NOMO-1 (cell line): Measurements from ENCODE around the gene PABPN1L.
"Not testable (repeated sequence)": the region's sequence is repeated elsewhere in the genome, so short reads cannot be mapped to it uniquely, and the experiment has no call there.

Experiments
- DNase-seq, 2 experiments: peaks; one replicate each; lab custom pipeline; 2025; ENCODE audit not compliant: unreplicated experiment in 2 of 2; lab: John Stamatoyannopoulos, UW

PABPN1L gene

GRCh38 chr16:88901718-88902337 is 35.4 kb upstream of the PABPN1L start:
- DNase-seq, result no peak

DNA sequence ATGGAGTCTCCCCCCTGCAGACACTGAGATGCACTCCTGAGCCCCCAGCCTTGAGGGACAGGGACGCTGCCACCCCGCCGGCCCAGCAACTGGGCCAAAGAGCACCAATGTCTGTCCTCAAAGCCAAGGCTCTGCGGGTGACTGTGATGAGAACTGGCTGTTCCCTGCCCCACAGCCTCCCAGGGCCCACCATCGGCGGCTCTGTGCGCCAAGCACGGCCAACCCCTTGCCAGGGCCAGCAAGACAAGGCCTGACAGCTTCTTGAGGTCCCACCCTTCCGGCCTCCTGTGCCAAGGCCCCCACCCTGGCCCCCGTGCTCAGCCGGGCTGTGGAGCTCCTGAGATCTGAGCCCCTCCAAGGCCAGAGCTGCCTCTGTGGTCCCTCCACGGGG is 34.2 kb upstream of the PABPN1L start:
- DNase-seq, result no peak

DNA sequence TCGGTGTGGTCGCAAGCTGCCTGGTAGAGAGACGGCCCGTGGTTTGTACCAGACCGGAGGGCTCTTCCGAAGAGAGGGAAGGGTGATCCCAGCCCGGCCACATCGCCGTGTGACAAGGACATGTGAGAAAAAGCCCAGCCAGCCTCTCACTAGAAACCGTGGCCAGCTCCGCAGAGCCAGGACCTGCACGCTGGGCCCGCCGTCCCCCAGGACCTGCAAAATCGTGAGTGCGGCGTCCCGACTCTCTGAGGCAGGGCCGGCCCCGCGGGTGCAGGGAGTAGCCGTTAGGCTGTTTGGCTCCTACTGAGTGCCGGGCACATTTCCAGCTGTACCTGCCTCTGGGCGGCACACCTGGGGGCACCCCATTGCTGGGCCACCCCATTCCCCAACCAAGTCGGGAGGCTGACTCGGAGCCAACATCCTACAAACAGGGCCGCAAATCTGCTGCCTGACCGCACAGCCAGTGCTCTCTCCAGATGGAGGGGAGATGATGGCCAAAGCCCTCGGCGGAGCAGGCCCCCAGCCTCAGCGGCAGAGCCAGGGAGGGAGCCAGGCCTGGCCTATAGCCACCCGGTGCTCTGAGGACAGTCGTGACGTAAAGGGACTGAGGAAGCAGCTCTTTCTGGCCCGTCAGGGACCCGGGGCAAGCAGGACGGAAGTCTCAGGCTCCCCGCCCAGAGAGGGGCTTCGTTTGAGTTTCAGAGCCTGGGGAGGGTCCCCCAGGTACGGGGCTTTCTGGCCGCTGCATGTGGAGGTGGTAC is 33.6 kb upstream of the PABPN1L start:
- DNase-seq, result no peak

DNA sequence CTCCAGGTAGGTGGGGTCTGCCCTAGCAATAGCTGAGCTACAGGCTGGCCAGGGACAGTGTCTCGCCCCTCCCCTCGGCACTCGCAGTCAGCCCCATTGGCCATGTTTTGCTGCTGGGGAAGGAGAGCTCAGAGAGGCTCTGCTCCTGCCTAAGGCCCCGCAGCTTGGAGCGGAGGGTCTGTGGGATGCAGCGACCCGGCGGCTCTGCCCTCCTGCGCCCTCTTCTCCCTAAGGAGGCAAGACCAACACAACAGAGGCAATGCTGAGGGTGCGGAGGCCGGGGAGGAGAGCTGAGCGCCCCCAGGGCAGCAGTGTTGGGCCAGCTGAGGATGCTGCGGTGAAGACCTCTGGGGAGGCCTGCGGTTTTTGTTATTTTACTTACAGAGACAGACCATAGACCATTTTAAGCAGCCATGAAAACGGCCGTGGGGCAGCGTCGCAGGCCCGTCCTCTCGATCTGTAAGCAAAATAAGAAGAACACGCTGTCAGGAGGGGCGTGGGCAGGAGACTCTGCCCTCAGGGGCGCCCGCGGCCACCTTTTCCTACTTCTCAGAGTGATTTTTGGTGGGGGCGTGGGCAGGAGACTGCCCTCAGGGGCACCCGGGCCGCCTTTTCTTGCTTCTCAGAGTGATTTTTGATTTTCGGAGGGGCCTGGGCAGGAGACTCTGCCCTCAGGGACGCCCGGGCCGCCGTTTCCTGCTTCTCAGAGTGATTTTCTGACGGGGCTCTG is 31.4 kb upstream of the PABPN1L start:
- no peak for DNase-seq

DNA sequence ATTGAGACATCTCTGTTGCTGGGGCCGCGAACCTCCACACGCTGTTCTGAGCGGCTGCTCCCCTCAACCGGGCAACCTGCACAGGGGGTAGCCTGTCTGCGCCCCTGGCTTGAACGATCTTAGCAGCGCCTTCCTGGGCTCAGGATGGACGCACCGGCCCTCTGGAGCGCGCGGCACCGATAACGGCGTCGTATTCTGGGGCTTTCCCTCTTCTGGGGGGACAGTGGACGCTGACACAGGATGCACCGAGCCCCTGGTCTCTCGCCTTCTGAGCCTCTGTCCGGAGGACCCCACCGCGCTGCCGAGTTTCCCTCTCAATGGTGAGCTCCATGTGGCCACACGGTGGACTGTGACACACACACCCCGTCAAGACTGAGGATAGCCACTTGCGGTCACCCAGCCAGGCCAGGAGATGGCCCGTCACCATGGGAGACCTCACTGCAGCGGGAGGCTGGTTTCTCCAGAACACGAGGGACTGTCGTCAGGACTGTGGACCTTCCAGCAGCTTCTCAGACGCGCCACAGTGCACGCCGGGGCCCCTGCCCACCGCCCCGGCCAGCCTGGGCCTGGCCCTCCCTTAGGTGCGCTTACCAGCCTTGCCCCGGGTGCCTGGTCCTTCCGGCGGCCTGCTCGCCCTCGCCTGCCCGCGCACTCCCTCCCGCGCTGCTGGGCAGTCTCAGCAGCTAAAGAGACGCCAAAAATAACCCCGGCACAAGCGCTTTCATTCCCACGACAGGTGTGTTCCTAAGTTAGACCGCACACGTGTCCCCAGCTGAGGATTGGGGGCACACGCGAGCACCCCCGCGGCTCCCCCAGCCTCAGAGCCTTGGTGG is 30.0 kb upstream of the PABPN1L start:
- no peak for DNase-seq

DNA sequence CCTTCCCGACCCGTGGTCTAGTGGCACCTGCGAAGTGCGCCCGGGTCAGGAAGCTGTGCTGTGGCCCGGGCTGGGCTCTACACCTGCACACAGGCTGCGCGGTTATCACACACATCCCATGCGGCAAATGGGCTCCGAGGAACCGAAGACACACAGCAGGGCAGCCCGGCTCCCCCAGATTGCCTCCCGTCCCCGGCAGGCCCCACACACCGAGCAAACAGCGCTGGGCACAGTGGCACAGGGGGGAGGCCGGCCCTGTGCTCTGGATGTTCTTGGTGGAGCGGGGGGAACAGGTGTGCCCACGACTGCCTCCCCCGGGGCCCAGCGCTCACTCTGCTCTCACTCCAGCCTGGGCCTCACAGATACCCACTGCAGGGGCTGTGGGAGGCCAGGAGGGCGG is 28.9 kb upstream of the PABPN1L start:
- DNase-seq, result no peak

DNA sequence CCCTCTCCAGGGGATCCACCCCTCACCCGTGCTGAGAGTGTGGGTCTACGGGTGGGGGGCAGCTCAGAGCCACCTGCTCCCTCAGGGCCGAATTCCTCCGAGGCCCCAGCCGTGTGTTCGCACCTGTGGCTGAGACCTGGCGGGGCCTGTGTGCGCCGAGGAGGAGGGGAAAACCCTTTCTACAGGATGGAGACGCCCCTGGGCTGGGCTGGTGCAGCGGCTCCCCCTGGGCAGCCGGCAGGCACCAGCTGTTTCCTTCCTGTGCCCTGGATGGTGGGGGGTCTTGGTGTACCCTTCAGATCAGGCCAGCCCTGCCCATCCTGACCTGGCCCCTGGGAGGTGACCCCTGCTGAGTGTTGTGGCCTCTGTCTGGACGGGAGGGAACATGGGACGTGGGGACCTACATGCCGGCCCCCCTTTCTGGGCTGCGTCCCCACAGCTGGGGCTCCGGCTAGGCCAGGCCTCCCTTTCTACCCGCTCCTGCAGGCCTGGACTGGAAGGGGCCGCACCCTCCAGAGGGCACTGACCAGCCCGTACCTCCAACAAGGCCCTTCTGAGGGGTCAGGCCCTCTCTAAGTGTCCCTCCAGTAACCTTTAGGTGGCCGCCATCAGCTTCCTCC is 28.3 kb upstream of the PABPN1L start:
- DNase-seq, result no peak

GRCh38 chr16:88894266-88894665 is 27.8 kb upstream of the PABPN1L start:
- DNase-seq, result not testable (repeated sequence)

DNA sequence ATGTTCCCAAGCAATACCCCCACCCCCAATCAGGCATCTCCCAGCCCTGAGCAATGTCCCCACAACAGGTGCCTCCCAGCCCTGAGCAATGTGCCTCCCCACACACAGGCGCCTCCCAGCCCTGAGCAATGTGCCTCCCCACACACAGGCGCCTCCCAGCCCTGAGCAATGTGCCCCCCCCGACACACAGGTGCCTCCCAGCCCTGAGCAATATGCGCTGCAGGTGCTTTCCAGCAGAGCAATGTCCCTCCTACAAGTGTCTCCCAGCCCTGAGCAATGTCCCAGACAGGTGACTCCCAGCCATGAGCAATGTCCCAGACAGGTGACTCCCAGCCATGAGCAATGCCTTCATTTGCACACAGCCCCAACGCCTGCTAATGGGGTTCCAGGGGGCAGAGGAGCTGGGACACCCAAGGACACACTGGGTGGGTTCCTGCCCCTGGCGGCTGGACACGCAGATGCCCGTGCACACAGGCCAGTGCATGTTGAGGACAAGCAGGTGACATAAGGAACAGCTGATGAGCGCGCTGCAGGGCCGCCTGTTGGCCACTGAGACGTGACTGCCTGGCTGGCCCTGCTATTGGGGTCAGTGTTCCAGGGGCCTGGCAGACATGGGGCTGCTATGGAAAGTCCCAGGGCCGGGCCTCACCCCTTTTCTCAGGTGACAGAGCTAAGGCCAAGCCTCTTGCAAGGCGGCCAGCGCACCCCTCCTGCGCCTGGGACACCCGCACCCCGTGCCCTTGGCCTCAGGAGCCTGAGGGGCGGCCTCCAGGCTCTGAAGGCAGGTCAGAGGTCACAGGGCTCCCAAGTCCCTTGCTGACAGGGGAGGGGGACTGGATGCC is 26.9 kb upstream of the PABPN1L start:
- no peak for DNase-seq

DNA sequence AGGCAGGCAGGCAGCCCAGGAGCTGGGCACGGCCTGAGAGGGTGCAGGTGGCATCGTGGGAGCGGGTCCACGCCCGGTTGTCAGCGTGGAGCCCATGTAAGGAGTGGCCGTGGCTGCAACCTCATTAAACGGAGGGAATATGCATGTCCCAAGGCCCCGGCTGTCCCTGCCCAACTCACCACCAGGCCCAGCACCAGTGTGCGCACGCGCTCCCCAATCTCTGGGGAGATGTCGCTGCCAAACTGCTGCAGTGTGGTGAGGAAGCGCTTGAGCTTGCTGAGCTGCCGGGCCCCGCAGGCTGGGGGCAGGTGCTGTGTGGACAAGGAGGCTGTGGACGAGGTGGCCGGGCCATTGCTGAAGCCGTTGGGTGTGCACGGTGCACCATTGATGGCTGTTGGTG is 25.6 kb upstream of the PABPN1L start:
- DNase-seq, result no peak

DNA sequence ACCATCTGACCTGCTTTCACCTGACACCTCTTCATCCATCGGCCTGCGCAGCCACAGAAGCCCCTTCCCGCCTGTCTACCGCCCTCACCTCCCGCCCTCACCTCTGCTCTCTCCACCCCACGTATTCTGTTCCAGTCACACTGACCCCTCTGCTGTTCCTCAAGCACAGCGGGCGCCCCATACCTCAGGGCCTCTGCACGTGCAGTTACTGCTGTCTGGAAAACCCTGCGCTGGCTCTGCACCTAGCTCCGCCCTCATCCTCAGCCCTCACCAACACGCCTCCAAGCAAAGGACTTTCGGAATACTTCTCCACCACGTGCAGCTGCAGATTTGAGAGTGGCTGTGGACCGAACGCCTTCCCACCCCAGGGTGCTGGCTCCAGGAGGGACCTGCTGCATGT is 24.6 kb upstream of the PABPN1L start:
- DNase-seq, result no peak

DNA sequence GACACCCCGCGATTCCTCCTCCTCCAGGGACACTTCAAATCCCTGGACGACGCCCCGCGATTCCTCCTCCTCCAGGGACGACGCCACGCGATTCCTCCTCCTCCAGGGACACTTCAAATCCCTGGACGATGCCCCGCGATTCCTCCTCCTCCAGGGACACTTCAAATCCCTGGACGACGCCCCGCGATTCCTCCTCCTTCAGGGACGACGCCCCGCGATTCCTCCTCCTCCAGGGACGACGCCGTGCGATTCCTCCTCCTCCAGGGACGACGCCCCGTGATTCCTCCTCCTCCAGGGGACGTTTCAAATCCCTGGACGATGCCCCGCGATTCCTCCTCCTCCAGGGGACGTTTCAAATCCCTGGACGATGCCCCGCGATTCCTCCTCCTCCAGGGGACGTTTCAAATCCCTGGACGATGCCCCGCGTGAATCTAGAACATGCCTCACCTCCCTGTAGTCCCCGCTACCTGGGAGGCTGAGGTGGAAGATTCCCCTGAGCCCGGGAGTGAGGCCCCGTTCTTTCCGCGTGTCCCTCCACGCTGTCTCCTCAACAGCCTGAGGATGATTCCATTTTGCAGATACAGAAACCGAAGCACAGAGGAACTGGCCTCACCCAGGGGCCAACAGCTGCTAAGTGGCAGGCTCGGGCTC is 23.4 kb upstream of the PABPN1L start:
- not testable (repeated sequence) for DNase-seq

- no peak for DNase-seq
Measured at GRCh38 chr16:88888461-88889387, 22.3 kb upstream of the PABPN1L start.

- DNase-seq, result no peak
Measured at GRCh38 chr16:88888057-88888456, 21.6 kb upstream of the PABPN1L start.

DNA sequence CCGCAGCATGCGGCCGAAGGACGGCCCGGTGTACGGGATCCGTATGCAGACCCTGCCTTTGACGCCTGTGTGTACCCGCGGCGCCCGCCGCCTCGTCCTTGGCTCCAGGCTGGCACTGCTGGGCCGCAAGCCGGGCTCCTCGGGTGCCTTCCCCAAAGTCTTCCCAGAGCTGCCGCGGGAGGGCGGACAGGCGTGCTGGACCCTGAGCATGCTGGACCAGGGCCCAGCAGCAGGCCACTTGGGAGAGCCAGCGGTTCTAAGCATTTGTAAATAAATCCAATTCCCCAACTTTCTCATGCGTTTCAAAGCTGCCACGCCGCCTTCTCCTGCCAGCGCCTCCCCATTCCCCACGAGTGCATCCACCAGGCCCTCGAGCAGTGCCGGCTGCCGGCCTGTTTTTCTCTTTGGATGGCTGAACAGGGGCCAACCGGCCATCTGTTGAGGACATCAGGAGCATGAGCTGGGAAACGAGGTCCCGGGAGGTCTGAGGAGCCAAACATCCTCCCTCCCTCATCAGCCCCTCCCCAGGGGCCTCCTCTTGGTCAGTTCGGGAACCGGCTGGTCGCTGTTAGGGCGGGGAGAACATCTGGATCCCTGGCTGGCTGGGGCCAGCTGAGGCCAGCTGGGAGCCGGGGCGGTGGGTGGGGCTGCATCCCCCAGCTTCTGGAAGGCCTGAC is 20.5 kb upstream of the PABPN1L start:
- DNase-seq, result no peak

DNA sequence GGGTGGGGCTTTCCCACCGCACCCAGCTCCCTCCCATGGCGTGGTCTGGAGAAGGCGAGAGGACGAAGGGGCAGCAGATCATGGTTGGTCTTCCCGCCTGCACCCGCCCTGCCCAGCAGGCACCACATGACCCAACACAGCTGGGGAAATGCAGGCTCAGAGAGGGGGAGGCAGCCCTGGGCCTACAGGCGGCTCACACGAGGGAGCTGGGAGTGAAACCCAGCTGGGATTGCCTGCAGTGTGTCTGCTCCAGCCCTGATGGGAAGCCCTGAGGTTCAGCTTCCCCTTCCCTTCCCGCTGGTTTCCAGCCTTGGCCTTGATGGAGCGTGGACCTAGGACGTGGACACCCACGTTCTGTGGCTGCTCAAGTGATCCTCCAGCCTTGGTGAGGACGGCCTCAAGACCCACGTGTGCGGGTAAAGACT is 20.0 kb upstream of the PABPN1L start:
- no peak for DNase-seq

DNA sequence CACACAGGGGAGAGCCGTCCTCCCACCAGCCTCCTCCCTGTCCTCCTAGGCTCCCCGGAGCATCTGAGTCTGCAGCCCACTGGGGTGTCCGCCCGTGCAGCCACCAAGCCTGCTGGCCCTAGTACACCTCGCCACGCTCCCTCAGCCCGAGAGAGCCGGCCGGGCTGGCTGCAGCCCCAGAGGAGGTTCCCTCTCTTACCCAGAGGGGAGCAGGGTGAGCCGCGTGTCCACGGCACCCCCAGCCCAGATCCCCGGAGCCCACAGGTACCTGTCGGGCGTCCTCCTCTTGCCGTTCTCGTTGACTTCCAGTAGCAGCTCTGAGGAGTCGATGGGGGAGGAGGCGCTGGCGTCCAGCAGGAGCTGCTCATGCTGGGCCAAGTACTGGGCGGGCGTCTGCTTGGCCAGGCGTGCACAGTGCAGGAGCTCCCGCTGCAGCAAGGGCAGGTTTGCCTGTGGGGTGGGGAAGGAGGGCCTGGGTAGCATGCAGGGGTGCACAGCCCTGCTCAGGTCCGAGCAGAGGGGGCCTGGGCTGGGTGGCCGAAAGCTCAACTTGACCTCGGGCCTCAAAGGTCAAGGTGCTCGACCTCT is 19.3 kb upstream of the PABPN1L start:
- no peak for DNase-seq
